Tibial nerve (tissue), 4 donors: ENCODE measurements around the gene TXNDC12.

Experiments used
- EP300 ChIP-seq, 2 donors: sonication (generic); formaldehyde crosslinking; IDR thresholded peaks; one replicate each; pipeline ENCODE4 v1.6.1; 2017; ENCODE audit warnings: antibody characterized with exemption in 2 of 2, mild to moderate bottlenecking in 1 of 2
- TF ChIP-seq, protein P1 (sequence below), 5 experiments: fragments of 200-600 bp in 3 of 5; fragments of 450-650 bp in 2 of 5; sonication (generic) in 3 of 5; IDR thresholded peaks; one replicate each; pipeline ENCODE4 v1.5.1; 2016 to 2019; ENCODE audit warnings: antibody characterized with exemption in 5 of 5, mild to moderate bottlenecking in 3 of 5, moderate library complexity in 2 of 5

DNA sequence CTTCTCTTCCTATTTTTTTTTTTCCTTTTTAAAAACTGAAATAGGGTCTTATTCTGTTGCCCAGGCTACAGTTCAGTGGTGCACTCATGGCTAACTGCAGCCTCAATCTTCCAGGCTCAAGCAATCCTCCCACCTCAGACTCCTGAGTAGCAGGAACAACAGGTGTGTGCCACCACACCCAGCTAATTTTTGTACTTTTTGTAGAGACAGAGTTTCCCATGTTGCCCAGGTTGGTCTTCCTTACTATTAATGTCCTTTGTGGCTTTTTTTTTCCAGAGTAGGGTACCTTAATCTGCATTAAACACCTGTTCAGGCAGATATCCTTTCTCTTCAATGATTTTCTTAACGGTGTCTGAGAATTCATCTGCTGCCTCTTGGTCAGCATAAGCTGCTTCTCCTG is 17.1 kb downstream of the TXNDC12 start:
- TF ChIP-seq, protein P1, sequence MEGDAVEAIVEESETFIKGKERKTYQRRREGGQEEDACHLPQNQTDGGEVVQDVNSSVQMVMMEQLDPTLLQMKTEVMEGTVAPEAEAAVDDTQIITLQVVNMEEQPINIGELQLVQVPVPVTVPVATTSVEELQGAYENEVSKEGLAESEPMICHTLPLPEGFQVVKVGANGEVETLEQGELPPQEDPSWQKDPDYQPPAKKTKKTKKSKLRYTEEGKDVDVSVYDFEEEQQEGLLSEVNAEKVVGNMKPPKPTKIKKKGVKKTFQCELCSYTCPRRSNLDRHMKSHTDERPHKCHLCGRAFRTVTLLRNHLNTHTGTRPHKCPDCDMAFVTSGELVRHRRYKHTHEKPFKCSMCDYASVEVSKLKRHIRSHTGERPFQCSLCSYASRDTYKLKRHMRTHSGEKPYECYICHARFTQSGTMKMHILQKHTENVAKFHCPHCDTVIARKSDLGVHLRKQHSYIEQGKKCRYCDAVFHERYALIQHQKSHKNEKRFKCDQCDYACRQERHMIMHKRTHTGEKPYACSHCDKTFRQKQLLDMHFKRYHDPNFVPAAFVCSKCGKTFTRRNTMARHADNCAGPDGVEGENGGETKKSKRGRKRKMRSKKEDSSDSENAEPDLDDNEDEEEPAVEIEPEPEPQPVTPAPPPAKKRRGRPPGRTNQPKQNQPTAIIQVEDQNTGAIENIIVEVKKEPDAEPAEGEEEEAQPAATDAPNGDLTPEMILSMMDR (IDR thresholded peaks at IDR 0.05): no peak
- TF ChIP-seq EP300 (IDR thresholded peaks at IDR 0.05): no peak
